Pancreas (tissue), 8 donors: ENCODE results near the gene RNF207. TPM values are rescaled to one million over a fixed set of nuclear protein-coding genes. Genes with fewer than 3 reads are reported as not detected.

Experiments used
- polyA plus RNA-seq, 2 donors: library from polyadenylated mRNA; stranded (reverse); fragments of 200-250 nt; gene quantifications; one replicate each; pipeline ENCODE4 v1.2.3, GENCODE V29; 2013
- total RNA-seq, 6 donors: library from RNA; stranded (reverse); fragmentation: NEBNext Ultra II Directional in 4 of 6; extraction: Animal tissue kit (Norgen Biotek cat#: 25700) in 4 of 6; gene quantifications; one replicate each; pipeline versions ENCODE4 v1.2.1 to v1.2.4, GENCODE V29; 2021 to 2023
- donor health status: healthy with polysubstance abuse.
- donor health status: DM: no; HTN: no; CAD: no; lungs with moderate emphysema.
- donor health status: DM: no; HTN: no; CAD: no.
- donor health status: Bipolar disorder and iron deficiency.
- donor health status: DM: yes; HTN: yes; CAD: no.
- donor health status: DM: no; HTN: no; CAD: no.
- donor health status: DM: no; HTN: no; CAD: no.
- donor health status: DM: yes; HTN: yes; CAD: no.

Gene RNF207
- total and polyA plus RNA-seq, 8 donors: 7.1 to 52.8 (median 13.4) TPM

Other genes with a start within 250 kb of the RNF207 start
- 1 to 10 TPM; 4.0 to 8.3 (median 4.8) TPM for gene NPHP4, start 213.7 kb upstream of the RNF207 start, total RNA-seq
- 1 to 10 TPM; 7.6 to 9.7 TPM for gene NPHP4, start 213.7 kb upstream of the RNF207 start, polyA plus RNA-seq
- gene KCNAB2, start 160.2 kb upstream of the RNF207 start, total RNA-seq: 1 to 10 TPM; 1.2 to 9.0 (median 4.1) TPM
- gene KCNAB2, start 160.2 kb upstream of the RNF207 start, polyA plus RNA-seq: 1 to 10 TPM; 4.1 to 4.6 TPM
- under 1 TPM; 0.09 to 0.46 (median 0.27) TPM for gene CHD5, start 25.8 kb upstream of the RNF207 start, total RNA-seq
- gene CHD5, start 25.8 kb upstream of the RNF207 start, polyA plus RNA-seq: 1 to 10 TPM; 1.2 to 2.9 TPM
- gene RPL22, start 6.5 kb upstream of the RNF207 start, total RNA-seq: 100 to 1,000 TPM; 186 to 264 (median 221) TPM
- 100 to 1,000 TPM; 252 to 378 TPM for gene RPL22, start 6.5 kb upstream of the RNF207 start, polyA plus RNA-seq
- 10 to 100 TPM; 13.4 to 26.4 (median 21.5) TPM for gene ICMT, start 29.8 kb downstream of the RNF207 start, total RNA-seq
- gene ICMT, start 29.8 kb downstream of the RNF207 start, polyA plus RNA-seq: 10 to 100 TPM in 1 of 2 donors, 1 to 10 TPM in 1; 8.3 to 16.0 TPM
- not detected for gene HES3, start 38.1 kb downstream of the RNF207 start, total RNA-seq
- gene HES3, start 38.1 kb downstream of the RNF207 start, polyA plus RNA-seq: not detected
- 1 to 10 TPM in 2 of 6 donors, under 1 TPM in 4; 0.19 to 5.1 (median 0.78) TPM for gene GPR153, start 55.0 kb downstream of the RNF207 start, total RNA-seq
- 1 to 10 TPM in 1 of 2 donors, under 1 TPM in 1; 0.99 to 1.0 TPM for gene GPR153, start 55.0 kb downstream of the RNF207 start, polyA plus RNA-seq
- 1 to 10 TPM; 3.1 to 7.6 (median 5.2) TPM for gene ACOT7, start 187.6 kb downstream of the RNF207 start, total RNA-seq
- 1 to 10 TPM; 3.8 to 7.0 TPM for gene ACOT7, start 187.6 kb downstream of the RNF207 start, polyA plus RNA-seq
- gene HES2, start 213.8 kb downstream of the RNF207 start, total RNA-seq: under 1 TPM in 3 of 6 donors, not detected in 3; 0.03 to 0.31 (median 0.09) TPM
- not detected for gene HES2, start 213.8 kb downstream of the RNF207 start, polyA plus RNA-seq
- 1 to 10 TPM in 1 of 6 donors, under 1 TPM in 5; 0.31 to 2.5 (median 0.68) TPM for gene ESPN, start 218.7 kb downstream of the RNF207 start, total RNA-seq
- under 1 TPM; 0.28 to 0.99 TPM for gene ESPN, start 218.7 kb downstream of the RNF207 start, polyA plus RNA-seq